Activated CD8-positive, alpha-beta memory T cell treated with anti-CD3 and anti-CD28 coated beads, Interleukin-2, amount 50 U/mL, for 48 hours (primary cell): ENCODE results near the gene AS3MT.
"Not testable (repeated sequence)": the region's sequence is repeated elsewhere in the genome, so short reads cannot be mapped to it uniquely, and the experiment has no call there.

Experiments
- DNase-seq: peaks from one replicate; pipeline ENCODE4 v3.0.0-alpha.2; 2020

AS3MT gene

GRCh38 chr10:102919992-102920739, 50.9 kb downstream of the AS3MT start:
- no peak for DNase-seq

- no peak for DNase-seq
Measured at GRCh38 chr10:102923601-102924000, 54.3 kb downstream of the AS3MT start.

GRCh38 chr10:102926842-102927241, 57.6 kb downstream of the AS3MT start:
- no peak for DNase-seq

- DNase-seq = no peak
Measured at GRCh38 chr10:102927311-102928010, 58.2 kb downstream of the AS3MT start.

- not testable (repeated sequence) for DNase-seq
Measured at GRCh38 chr10:102928442-102928841, 59.2 kb downstream of the AS3MT start.

GRCh38 chr10:102930720-102931119, 61.5 kb downstream of the AS3MT start:
- DNase-seq = no peak

- no peak for DNase-seq
Measured at GRCh38 chr10:102931643-102932042, 62.4 kb downstream of the AS3MT start.

GRCh38 chr10:102935505-102935904, 66.2 kb downstream of the AS3MT start:
- no peak for DNase-seq

GRCh38 chr10:102935939-102936605, 66.8 kb downstream of the AS3MT start:
- no peak for DNase-seq

- no peak for DNase-seq
Measured at GRCh38 chr10:102941401-102941800, 72.1 kb downstream of the AS3MT start.

GRCh38 chr10:102945449-102945848, 76.2 kb downstream of the AS3MT start:
- no peak for DNase-seq

GRCh38 chr10:102945962-102946361, 76.7 kb downstream of the AS3MT start:
- no peak for DNase-seq

GRCh38 chr10:102946992-102947391, 77.7 kb downstream of the AS3MT start:
- no peak for DNase-seq

GRCh38 chr10:102948176-102948575, 78.9 kb downstream of the AS3MT start:
- DNase-seq = no peak

- DNase-seq = no peak
Measured at GRCh38 chr10:102948786-102949185, 79.5 kb downstream of the AS3MT start.

- DNase-seq = no peak
Measured at GRCh38 chr10:102949916-102950315, 80.6 kb downstream of the AS3MT start.

- DNase-seq = no peak
Measured at GRCh38 chr10:102951316-102951715, 82.0 kb downstream of the AS3MT start.
